SU-DHL-6 (cell line): ENCODE measurements around the gene GNB1L.

Experiments used
- H2AFZ ChIP-seq: fragments of 200-600 bp; sonication (generic); 2 replicates; pipeline ENCODE4 v1.6.1; 2014; ENCODE audit warnings: low read depth, mild to moderate bottlenecking, moderate library complexity, mixed read lengths, antibody characterized with exemption, low read length; ENCODE audit not compliant: severe bottlenecking
- H3F3A ChIP-seq: fragments of 200-600 bp; shearing (Covaris generic); 2 replicates; pipeline ENCODE4 v1.6.0; 2016; ENCODE audit warnings: antibody characterized with exemption, mild to moderate bottlenecking; ENCODE audit not compliant: insufficient read depth
- H3K27ac ChIP-seq: fragments of 200-600 bp; sonication (generic); 2 replicates; pipeline ENCODE4 v1.5.1; 2016; ENCODE audit warnings: low read depth, mild to moderate bottlenecking, low read length, moderate library complexity, mixed read lengths
- H3K27me3 ChIP-seq: fragments of 200-600 bp; sonication (generic), shearing (Covaris generic); 2 replicates; pipeline ENCODE4 v1.6.0; 2014; ENCODE audit warnings: mild to moderate bottlenecking, low read length
- H3K36me3 ChIP-seq: fragments of 200-600 bp; sonication (generic); 2 replicates; pipeline ENCODE4 v1.6.1; 2014; ENCODE audit warnings: mild to moderate bottlenecking, low read length, mixed read lengths
- H3K4me2 ChIP-seq: fragments of 300-600, 200-600 bp; shearing (Covaris generic), sonication (generic); 2 replicates; pipeline ENCODE4 v1.6.0; 2014; ENCODE audit warnings: low read length, low read depth, mild to moderate bottlenecking; ENCODE audit not compliant: poor library complexity, severe bottlenecking
- H3K4me3 ChIP-seq: fragments of 200-600 bp; sonication (generic); 2 replicates; pipeline ENCODE4 v1.5.1; 2014; ENCODE audit warnings: antibody characterized with exemption, low read length, mild to moderate bottlenecking, mixed read lengths; ENCODE audit not compliant: insufficient read depth, poor library complexity, severe bottlenecking
- H3K79me2 ChIP-seq: fragments of 200-600 bp; sonication (generic); 2 replicates; pipeline ENCODE4 v1.6.1; 2014; ENCODE audit warnings: mild to moderate bottlenecking, low read length, moderate library complexity; ENCODE audit not compliant: insufficient read depth
- H3K9ac ChIP-seq: fragments of 200-600 bp; sonication (generic); 2 replicates; pipeline ENCODE4 v1.7.0; 2014; ENCODE audit warnings: mild to moderate bottlenecking, low read length
- H3K9me2 ChIP-seq: fragments of 200-600 bp; sonication (generic); replicated peaks from 2 replicates; pipeline ENCODE4 v1.6.1; 2014; ENCODE audit warnings: low read length; ENCODE audit not compliant: insufficient read depth
- H3K9me3 ChIP-seq: fragments of 200-600 bp; sonication (generic); 2 replicates; pipeline ENCODE4 v1.6.1; 2014; ENCODE audit warnings: low read length, mixed read lengths; ENCODE audit not compliant: insufficient read depth
- H4K20me1 ChIP-seq: fragments of 200-600 bp; sonication (generic); 2 replicates; pipeline ENCODE4 v1.6.1; 2014; ENCODE audit warnings: low read depth, mild to moderate bottlenecking, antibody characterized with exemption, low read length, moderate library complexity, mixed read lengths
- CTCF ChIP-seq: fragments of 200-600 bp; sonication (generic); IDR thresholded peaks from one replicate; pipeline ENCODE4 v1.5.1; 2017; ENCODE audit warnings: antibody characterized with exemption, mild to moderate bottlenecking, low read length, moderate library complexity; ENCODE audit not compliant: insufficient read depth, poor library complexity, severe bottlenecking
- EZH2phosphoT487 ChIP-seq: fragments of 200-600 bp; sonication (generic), shearing (Covaris generic); conservative IDR thresholded peaks from 2 replicates; pipeline ENCODE4 v1.6.1; 2018; ENCODE audit warnings: mild to moderate bottlenecking, antibody characterized with exemption, low read length, moderate library complexity, mixed read lengths

The GNB1L gene

GRCh38 chr22:19791243-19791642, 63.4 kb downstream of the GNB1L start:
- Histone ChIP-seq H3K9ac (no peak overlapping the region), H2AFZ (no peak overlapping the region), H3K27me3 (no peaks in the 10 kb centered on the region), H3K4me3 (no peak overlapping the region), H3K9me3 (no peaks in the 10 kb centered on the region), H4K20me1 (no peaks in the 10 kb centered on the region), H3F3A (no peaks in the 10 kb centered on the region), H3K27ac (no peak overlapping the region), H3K9me2 (no peaks in the 10 kb centered on the region), H3K36me3 (no peaks in the 10 kb centered on the region), H3K4me2 (no peak overlapping the region), H3K79me2 (no peaks in the 10 kb centered on the region)
- TF ChIP-seq CTCF (no peak), EZH2phosphoT487 (no peak)

GRCh38 chr22:19789828-19790227, 64.8 kb downstream of the GNB1L start:
- Histone ChIP-seq H2AFZ (no peak overlapping the region), H3K4me2 (no peak overlapping the region), H3K9me2 (no peaks in the 10 kb centered on the region), H4K20me1 (no peaks in the 10 kb centered on the region), H3K27ac (no peak overlapping the region), H3K36me3 (no peaks in the 10 kb centered on the region), H3K9me3 (no peaks in the 10 kb centered on the region), H3K4me3 (no peak overlapping the region), H3K79me2 (no peaks in the 10 kb centered on the region), H3K27me3 (no peaks in the 10 kb centered on the region), H3F3A (no peaks in the 10 kb centered on the region), H3K9ac (no peak overlapping the region)
- TF ChIP-seq EZH2phosphoT487 (no peak), CTCF (no peak)

GRCh38 chr22:19789406-19789805, 65.3 kb downstream of the GNB1L start:
- no peak overlapping the region for H2AFZ ChIP-seq

More at GRCh38 chr22:19789406-19789805, 65.3 kb downstream of the GNB1L start:
- no peaks in the 10 kb centered on the region for H3K79me2 ChIP-seq
- no peak overlapping the region for H3K9ac ChIP-seq
- H4K20me1 ChIP-seq, result no peaks in the 10 kb centered on the region
- no peak overlapping the region for H3K27ac ChIP-seq
- H3K4me3 ChIP-seq, result no peak overlapping the region
- no peaks in the 10 kb centered on the region for H3K36me3 ChIP-seq
- H3F3A ChIP-seq, result no peaks in the 10 kb centered on the region
- H3K27me3 ChIP-seq, result no peaks in the 10 kb centered on the region
- TF ChIP-seq EZH2phosphoT487 (no peak), CTCF (no peak)
- no peak overlapping the region for H3K4me2 ChIP-seq
- no peaks in the 10 kb centered on the region for H3K9me3 ChIP-seq
- no peaks in the 10 kb centered on the region for H3K9me2 ChIP-seq
